Panc1 (cell line): Measurements from ENCODE around the gene TYRP1. TPM values are rescaled to one million over a fixed set of nuclear protein-coding genes. Genes with fewer than 3 reads are reported as not detected.

Experiments used
- ATAC-seq: fragments of 200-7000 bp; cut with Tn5 transposase; 2 replicates; pipeline ENCODE4 v1.9.1; 2020; ENCODE audit warnings: mild to moderate bottlenecking, moderate library complexity
- BruUV-seq: library from RNA; stranded (reverse); fragments of 400-500 nt; replicated peaks from 2 replicates; lab custom pipeline; 2021; lab: Mats Ljungman, UMichigan
- CTCF ChIA-PET: fragments of 300-600 bp; sonication (Branson Sonifier 250); formaldehyde crosslinking; loops from one replicate; lab custom pipeline; 2022; ENCODE audit warnings: antibody characterized with exemption; lab: Charles Lee
- POLR2A ChIA-PET: fragments of 300-600 bp; sonication (Branson Sonifier 250); formaldehyde crosslinking; loops from one replicate; lab custom pipeline; 2022; ENCODE audit warnings: antibody characterized with exemption; lab: Charles Lee
- DNase-seq: peaks from one replicate; pipeline ENCODE4 v3.0.0-alpha.2; 2010; ENCODE audit warnings: low read depth, low spot score
- H3K27ac ChIP-seq: 2 replicates; pipeline ENCODE4 v1.5.1; 2011; ENCODE audit warnings: mild to moderate bottlenecking, low read length, inconsistent platforms
- H3K27me3 ChIP-seq: fragments of 200-500 bp; sonication (Bioruptor generic); 2 replicates; pipeline ENCODE4 v1.6.0; 2014; ENCODE audit warnings: low read length, inconsistent platforms; ENCODE audit not compliant: control insufficient read depth, insufficient read depth
- H3K36me3 ChIP-seq: fragments of 200-500 bp; sonication (Bioruptor generic); 2 replicates; pipeline ENCODE4 v1.5.1; 2014; ENCODE audit warnings: inconsistent platforms, mild to moderate bottlenecking, low read length, moderate library complexity; ENCODE audit not compliant: control insufficient read depth, insufficient read depth
- H3K4me1 ChIP-seq: 2 replicates; pipeline ENCODE4 v1.5.1; 2011; ENCODE audit warnings: inconsistent platforms, mild to moderate bottlenecking, low read length, moderate library complexity; ENCODE audit not compliant: control insufficient read depth, insufficient read depth
- H3K4me3 ChIP-seq, 2 experiments: 2 replicates each; pipeline ENCODE4 v1.5.1; 2011 to 2012; ENCODE audit warnings: low read depth in 2 of 2, low read length in 2 of 2, mild to moderate bottlenecking in 2 of 2, inconsistent platforms in 1 of 2, moderate library complexity in 1 of 2
- H3K9me3 ChIP-seq: fragments of 200-500 bp; sonication (Bioruptor generic); 2 replicates; pipeline ENCODE4 v1.5.1; 2014; ENCODE audit warnings: low read depth, mild to moderate bottlenecking, inconsistent platforms, low read length, moderate library complexity; ENCODE audit not compliant: control insufficient read depth, insufficient read depth
- POLR2AphosphoS5 ChIP-seq: IDR thresholded peaks from 2 replicates; pipeline ENCODE4 v1.6.1; 2012; ENCODE audit warnings: mild to moderate bottlenecking, low read depth, low read length, moderate library complexity
- SIN3A ChIP-seq: IDR thresholded peaks from 2 replicates; pipeline ENCODE4 v1.6.1; 2012; ENCODE audit warnings: low read depth, mild to moderate bottlenecking, low read length, moderate library complexity, borderline replicate concordance; ENCODE audit not compliant: insufficient read depth
- TCF7L2 ChIP-seq: IDR thresholded peaks from 2 replicates; pipeline ENCODE4 v1.6.1; 2011; ENCODE audit warnings: mild to moderate bottlenecking, low read depth, low read length, inconsistent platforms
- in situ Hi-C: cut with HindIII; loops from 2 replicates; pipeline ENCODE4 v1.10.0; 2016; ENCODE audit warnings: low sequenced_read_pairs, low pct_unique_long_range_greater_than_20kb
- intact Hi-C: fragments of 100-400 bp; cut with micrococcal nuclease; formaldehyde crosslinking; loops from one replicate; pipeline ENCODE4 v1.10.0; 2022; ENCODE audit not compliant: unreplicated experiment
- total RNA-seq: library from RNA; stranded (reverse); gene quantifications from one replicate; pipeline ENCODE4 v1.2.1, GENCODE V29; 2021; ENCODE audit not compliant: unreplicated experiment
- TF ChIP-seq, protein P1 (sequence below), 2 experiments: IDR thresholded peaks; 2 replicates each; pipeline ENCODE4 v1.6.1; 2011 to 2012; ENCODE audit warnings: low read depth in 2 of 2, control low read depth in 1 of 2, low read length in 1 of 2, mild to moderate bottlenecking in 1 of 2, moderate library complexity in 1 of 2; ENCODE audit not compliant: insufficient read depth in 1 of 2
- TF ChIP-seq, protein P2 (sequence below): fragments of 450-650 bp; IDR thresholded peaks from 2 replicates; pipeline ENCODE4 v1.5.1; 2017; ENCODE audit warnings: mild to moderate bottlenecking

TYRP1 gene
- total RNA-seq, 1 experiment from 2014 or later: 0.23 TPM

DNA sequence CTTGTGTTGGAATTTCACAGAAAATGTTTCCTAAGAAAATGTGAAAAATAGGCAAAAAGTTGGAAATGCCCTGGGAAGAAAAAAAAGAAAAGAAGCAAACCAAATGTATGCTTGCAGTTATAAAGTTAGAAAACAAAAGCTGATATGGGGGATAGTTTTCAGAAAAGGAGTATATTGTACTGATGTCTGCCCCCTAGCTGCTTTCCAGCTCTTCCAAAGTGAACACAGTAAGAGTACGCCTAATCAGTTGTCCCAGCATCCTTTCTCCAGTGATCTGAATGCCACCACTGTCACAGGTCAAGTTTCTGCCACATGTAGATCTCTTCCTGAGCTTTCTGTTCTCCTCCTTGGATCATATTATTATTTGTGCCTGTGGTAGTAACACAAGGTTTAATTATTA lies 5.8 kb downstream of the TYRP1 start:
- no peaks in the 10 kb centered on the region for H3K9me3 ChIP-seq
- ChIA-PET POLR2A (no interaction called here), CTCF (no interaction called here)
- TF ChIP-seq POLR2AphosphoS5 (no peak), SIN3A (no peak), TCF7L2 (no peak)
- TF ChIP-seq, protein P1, sequence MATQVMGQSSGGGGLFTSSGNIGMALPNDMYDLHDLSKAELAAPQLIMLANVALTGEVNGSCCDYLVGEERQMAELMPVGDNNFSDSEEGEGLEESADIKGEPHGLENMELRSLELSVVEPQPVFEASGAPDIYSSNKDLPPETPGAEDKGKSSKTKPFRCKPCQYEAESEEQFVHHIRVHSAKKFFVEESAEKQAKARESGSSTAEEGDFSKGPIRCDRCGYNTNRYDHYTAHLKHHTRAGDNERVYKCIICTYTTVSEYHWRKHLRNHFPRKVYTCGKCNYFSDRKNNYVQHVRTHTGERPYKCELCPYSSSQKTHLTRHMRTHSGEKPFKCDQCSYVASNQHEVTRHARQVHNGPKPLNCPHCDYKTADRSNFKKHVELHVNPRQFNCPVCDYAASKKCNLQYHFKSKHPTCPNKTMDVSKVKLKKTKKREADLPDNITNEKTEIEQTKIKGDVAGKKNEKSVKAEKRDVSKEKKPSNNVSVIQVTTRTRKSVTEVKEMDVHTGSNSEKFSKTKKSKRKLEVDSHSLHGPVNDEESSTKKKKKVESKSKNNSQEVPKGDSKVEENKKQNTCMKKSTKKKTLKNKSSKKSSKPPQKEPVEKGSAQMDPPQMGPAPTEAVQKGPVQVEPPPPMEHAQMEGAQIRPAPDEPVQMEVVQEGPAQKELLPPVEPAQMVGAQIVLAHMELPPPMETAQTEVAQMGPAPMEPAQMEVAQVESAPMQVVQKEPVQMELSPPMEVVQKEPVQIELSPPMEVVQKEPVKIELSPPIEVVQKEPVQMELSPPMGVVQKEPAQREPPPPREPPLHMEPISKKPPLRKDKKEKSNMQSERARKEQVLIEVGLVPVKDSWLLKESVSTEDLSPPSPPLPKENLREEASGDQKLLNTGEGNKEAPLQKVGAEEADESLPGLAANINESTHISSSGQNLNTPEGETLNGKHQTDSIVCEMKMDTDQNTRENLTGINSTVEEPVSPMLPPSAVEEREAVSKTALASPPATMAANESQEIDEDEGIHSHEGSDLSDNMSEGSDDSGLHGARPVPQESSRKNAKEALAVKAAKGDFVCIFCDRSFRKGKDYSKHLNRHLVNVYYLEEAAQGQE (IDR thresholded peaks at IDR 0.05; ENCODE audit: insufficient read depth in 1 of 2, low read depth in 2 of 2, low read length in 1 of 2): no peak
- TF ChIP-seq, protein P2, sequence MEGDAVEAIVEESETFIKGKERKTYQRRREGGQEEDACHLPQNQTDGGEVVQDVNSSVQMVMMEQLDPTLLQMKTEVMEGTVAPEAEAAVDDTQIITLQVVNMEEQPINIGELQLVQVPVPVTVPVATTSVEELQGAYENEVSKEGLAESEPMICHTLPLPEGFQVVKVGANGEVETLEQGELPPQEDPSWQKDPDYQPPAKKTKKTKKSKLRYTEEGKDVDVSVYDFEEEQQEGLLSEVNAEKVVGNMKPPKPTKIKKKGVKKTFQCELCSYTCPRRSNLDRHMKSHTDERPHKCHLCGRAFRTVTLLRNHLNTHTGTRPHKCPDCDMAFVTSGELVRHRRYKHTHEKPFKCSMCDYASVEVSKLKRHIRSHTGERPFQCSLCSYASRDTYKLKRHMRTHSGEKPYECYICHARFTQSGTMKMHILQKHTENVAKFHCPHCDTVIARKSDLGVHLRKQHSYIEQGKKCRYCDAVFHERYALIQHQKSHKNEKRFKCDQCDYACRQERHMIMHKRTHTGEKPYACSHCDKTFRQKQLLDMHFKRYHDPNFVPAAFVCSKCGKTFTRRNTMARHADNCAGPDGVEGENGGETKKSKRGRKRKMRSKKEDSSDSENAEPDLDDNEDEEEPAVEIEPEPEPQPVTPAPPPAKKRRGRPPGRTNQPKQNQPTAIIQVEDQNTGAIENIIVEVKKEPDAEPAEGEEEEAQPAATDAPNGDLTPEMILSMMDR: no peak
- intact Hi-C loops: no loop called here
- no peak for ATAC-seq
- no TSS peak for BruUV-seq
- H3K4me1 ChIP-seq: no peaks in the 10 kb centered on the region
- no peak overlapping the region for H3K4me3 ChIP-seq
- no peak overlapping the region for H3K27ac ChIP-seq
- in situ Hi-C loops: no loop called here
- no peaks in the 10 kb centered on the region; the same call in 1 of the 2 replicates for H3K36me3 ChIP-seq
- no peaks in the 10 kb centered on the region for H3K27me3 ChIP-seq
- no peak for DNase-seq

DNA sequence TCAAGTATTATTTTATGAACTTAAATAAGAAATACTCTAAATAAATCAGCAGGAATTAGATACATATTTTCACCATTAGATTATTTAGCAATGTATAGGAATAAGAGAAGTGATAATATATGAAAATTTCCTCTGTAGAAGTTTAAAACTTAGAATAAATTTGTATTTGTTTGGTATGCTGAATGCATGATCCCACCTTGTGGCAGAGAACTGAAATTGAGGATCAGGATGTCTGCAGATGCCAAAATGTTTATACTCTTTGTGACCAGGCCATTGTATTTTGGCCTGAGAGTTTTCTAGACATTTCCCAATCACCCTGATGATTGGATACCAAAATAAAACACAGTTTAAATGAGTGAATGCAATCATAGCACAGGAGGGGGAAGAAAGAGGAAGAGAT lies 6.3 kb downstream of the TYRP1 start:
- ChIA-PET CTCF (no interaction called here), POLR2A (no interaction called here)
- ATAC-seq (no peak), DNase-seq (no peak)
- TF ChIP-seq, protein P2: no peak
- TF ChIP-seq POLR2AphosphoS5 (no peak), TCF7L2 (no peak), SIN3A (no peak)
- TF ChIP-seq, protein P1 (IDR thresholded peaks at IDR 0.05; ENCODE audit: insufficient read depth in 1 of 2, low read depth in 2 of 2, low read length in 1 of 2): no peak
- Histone ChIP-seq H3K27ac (no peak overlapping the region), H3K27me3 (no peaks in the 10 kb centered on the region), H3K36me3 (no peaks in the 10 kb centered on the region; the same call in 1 of the 2 replicates), H3K4me1 (no peaks in the 10 kb centered on the region), H3K9me3 (no peaks in the 10 kb centered on the region), H3K4me3 (no peak overlapping the region)
- intact Hi-C loops: no loop called here
- in situ Hi-C loops: no loop called here
- no TSS peak for BruUV-seq
